Measurements from ENCODE around the gene POLR3K. TPM values are rescaled to one million over a fixed set of nuclear protein-coding genes. Genes with fewer than 3 reads are reported as not detected.

Gene POLR3K
- polyA plus RNA-seq, 1 of the 3 experiments (the other 2 are of a cell fraction), result 54.5 TPM

GRCh38 chr16:53346-54236 lies at the start of gene POLR3K, which contains the start of gene SNRNP25 (continued):
- TF ChIP-seq EP300 (IDR thresholded peaks at IDR 0.05; ENCODE audit: borderline replicate concordance in 1 of 2, low read depth in 1 of 2, low read length in 1 of 2) (no peak), POLR2AphosphoS5 (IDR thresholded peaks at IDR 0.05; ENCODE audit: low read depth, low read length) (peak; percentile 70), TCF12 (IDR thresholded peaks at IDR 0.05) (no peak), NFIC (IDR thresholded peaks at IDR 0.05; ENCODE audit: borderline replicate concordance) (no peak)

- Histone ChIP-seq H3K4me2 (no peak overlapping the region), H3K27ac (ENCODE audit: low read depth in 2 of 2, low read length in 1 of 2) (no peak overlapping the region), H3K9ac (no peak overlapping the region), H3K36me3 (replicated peaks in 1 of 2; ENCODE audit: control insufficient read depth in 1 of 2, insufficient read depth in 2 of 2, low read length in 1 of 2) (peaks cover 0 to 4% of the 10 kb centered on the region in 2 experiments), H3K4me1 (ENCODE audit: control insufficient read depth in 1 of 2, insufficient read depth in 2 of 2, low read depth in 1 of 2, low read length in 1 of 2) (no peaks in the 10 kb centered on the region; a peak in 1 of 4 replicates), H3K9me3 (no peaks in the 10 kb centered on the region), H3K27me3 (ENCODE audit: insufficient read depth) (no peaks in the 10 kb centered on the region), H3F3A (replicated peaks; ENCODE audit: insufficient read depth) (peaks cover under 1% of the 10 kb centered on the region), H2AFZ (ENCODE audit: low read depth) (no peak overlapping the region), H3K4me3 (ENCODE audit: low read depth in 2 of 2, low read length in 1 of 2) (no peak overlapping the region), H3K79me2 (ENCODE audit: insufficient read depth) (no peaks in the 10 kb centered on the region), H3K9me2 (no peaks in the 10 kb centered on the region), H4K20me1 (ENCODE audit: insufficient read depth) (no peaks in the 10 kb centered on the region)
- DNase-seq, result no peak
- POLR2A ChIA-PET, result no interaction called here
- 94% methylated on average over 17 of the region's 19 CpGs for WGBS (ENCODE audit: low lambda C conversion rate)
- CTCF ChIA-PET, result interaction anchor here (0.6 to 27.8 kb wide), 4 partner anchors 37 to 286 kb away, joined by 4 to 793 read pairs (median 64); partner anchors contain the start of genes HBQ1 and RHBDF1
- TF ChIP-seq, protein P1, sequence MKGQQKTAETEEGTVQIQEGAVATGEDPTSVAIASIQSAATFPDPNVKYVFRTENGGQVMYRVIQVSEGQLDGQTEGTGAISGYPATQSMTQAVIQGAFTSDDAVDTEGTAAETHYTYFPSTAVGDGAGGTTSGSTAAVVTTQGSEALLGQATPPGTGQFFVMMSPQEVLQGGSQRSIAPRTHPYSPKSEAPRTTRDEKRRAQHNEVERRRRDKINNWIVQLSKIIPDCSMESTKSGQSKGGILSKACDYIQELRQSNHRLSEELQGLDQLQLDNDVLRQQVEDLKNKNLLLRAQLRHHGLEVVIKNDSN (IDR thresholded peaks at IDR 0.05; ENCODE audit: borderline replicate concordance, low read depth), result no peak
- no peak for TF ChIP-seq SIN3A (IDR thresholded peaks at IDR 0.05; ENCODE audit: borderline replicate concordance, low read depth, low read length)
- no peak for TF ChIP-seq GATA2 (CRISPR knock-in tag; IDR thresholded peaks at IDR 0.05)
- no peak for TF ChIP-seq CHD2 (IDR thresholded peaks at IDR 0.05; ENCODE audit: low read length, partially characterized antibody)
- TF ChIP-seq ELF1 (IDR thresholded peaks at IDR 0.05), result no peak
- no peak for TF ChIP-seq MAX (IDR thresholded peaks at IDR 0.05; ENCODE audit: low read depth)
- TF ChIP-seq NRF1 (IDR thresholded peaks at IDR 0.05; ENCODE audit: low read depth, low read length), result no peak
- TF ChIP-seq FOSL2 (IDR thresholded peaks at IDR 0.05; ENCODE audit: borderline replicate concordance, low read depth), result no peak
Measured at GRCh38 chr16:102060-102855, 48.9 kb upstream of the POLR3K start.

- no peak for DNase-seq
- H3K9ac ChIP-seq, result no peak overlapping the region
- no peak overlapping the region for H2AFZ ChIP-seq (ENCODE audit: low read depth)
- H3K9me3 ChIP-seq, result no peaks in the 10 kb centered on the region
- H3K36me3 ChIP-seq (replicated peaks in 1 of 2; ENCODE audit: control insufficient read depth in 1 of 2, insufficient read depth in 2 of 2, low read length in 1 of 2), result peaks cover 0 to 4% of the 10 kb centered on the region in 2 experiments
- POLR2A ChIA-PET, result no interaction called here
- H3F3A ChIP-seq (replicated peaks; ENCODE audit: insufficient read depth), result peaks cover 7% of the 10 kb centered on the region
- H4K20me1 ChIP-seq (ENCODE audit: insufficient read depth), result peaks cover 3% of the 10 kb centered on the region; the same call in 1 of the 2 replicates
- no peak overlapping the region for H3K4me2 ChIP-seq
- TF ChIP-seq EZH2phosphoT487 (IDR thresholded peaks at IDR 0.05; ENCODE audit: borderline replicate concordance, low read depth) (no peak), RAD21 (IDR thresholded peaks at IDR 0.05; ENCODE audit: low read length) (no peak), PBX3 (IDR thresholded peaks at IDR 0.05) (no peak), MEF2A (IDR thresholded peaks at IDR 0.05; ENCODE audit: borderline replicate concordance, low read depth) (no peak)
- CTCF ChIA-PET, result interaction anchor here (1.2 to 27.8 kb wide), 3 partner anchors 36 to 261 kb away, joined by 7 to 793 read pairs (median 120); partner anchors contain the start of genes HBQ1 and RHBDF1
- H3K27ac ChIP-seq (ENCODE audit: low read depth in 2 of 2, low read length in 1 of 2), result no peak overlapping the region
- no peaks in the 10 kb centered on the region for H3K9me2 ChIP-seq
- no peaks in the 10 kb centered on the region for H3K79me2 ChIP-seq (ENCODE audit: insufficient read depth)
- WGBS (ENCODE audit: low lambda C conversion rate), result 93% methylated on average over 6 of the region's 6 CpGs
- H3K4me1 ChIP-seq (ENCODE audit: control insufficient read depth in 1 of 2, insufficient read depth in 2 of 2, low read depth in 1 of 2, low read length in 1 of 2), result no peaks in the 10 kb centered on the region
- no peak overlapping the region for H3K4me3 ChIP-seq (ENCODE audit: low read depth in 2 of 2, low read length in 1 of 2)
- no peaks in the 10 kb centered on the region for H3K27me3 ChIP-seq (ENCODE audit: insufficient read depth)
Measured at GRCh38 chr16:101586-101985, 48.2 kb upstream of the POLR3K start.
